ENCODE measurements around the gene SGCG. TPM values are rescaled to one million over a fixed set of nuclear protein-coding genes. Genes with fewer than 3 reads are reported as not detected.

SGCG gene, protein sequence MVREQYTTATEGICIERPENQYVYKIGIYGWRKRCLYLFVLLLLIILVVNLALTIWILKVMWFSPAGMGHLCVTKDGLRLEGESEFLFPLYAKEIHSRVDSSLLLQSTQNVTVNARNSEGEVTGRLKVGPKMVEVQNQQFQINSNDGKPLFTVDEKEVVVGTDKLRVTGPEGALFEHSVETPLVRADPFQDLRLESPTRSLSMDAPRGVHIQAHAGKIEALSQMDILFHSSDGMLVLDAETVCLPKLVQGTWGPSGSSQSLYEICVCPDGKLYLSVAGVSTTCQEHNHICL
- total RNA-seq: 0.28 and 7.5 TPM in 2 replicates

DNA sequence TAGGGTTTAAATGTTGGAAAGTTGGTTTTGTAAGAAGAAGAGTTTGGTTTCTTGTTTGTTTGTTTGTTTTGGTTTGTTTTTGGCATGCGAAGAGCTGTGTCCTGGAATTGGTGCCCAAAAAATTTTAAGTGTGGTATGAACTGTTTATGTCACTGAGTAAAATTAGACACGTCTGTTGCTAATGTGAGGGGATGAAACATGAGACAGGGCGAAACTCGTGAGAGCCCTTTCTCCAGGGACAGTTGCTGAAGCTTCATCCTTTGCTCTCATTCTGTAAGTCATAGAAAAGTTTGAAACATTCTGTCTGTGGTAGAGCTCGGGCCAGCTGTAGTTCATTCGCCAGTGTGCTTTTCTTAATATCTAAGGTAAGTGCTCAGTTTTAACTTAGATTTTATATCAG, at the start of gene SGCG:
SGCG (plus strand) TSS at position 269 of the 400 bp plus-strand sequence. CDS start 22,716 bp downstream, outside the sequence.

All from nasal cavity respiratory epithelium epithelial cell of viscerocranial mucosa (primary cell).